HepG2 (cell line): Measurements from ENCODE around the gene EI24. TPM values are rescaled to one million over a fixed set of nuclear protein-coding genes. Genes with fewer than 3 reads are reported as not detected.

Experiments
- ATAC-seq: fragments of 200-7000 bp; cut with Tn5 transposase; 3 replicates; pipeline ENCODE4 v1.9.1; 2020; ENCODE audit warnings: mild to moderate bottlenecking, moderate library complexity
- BruUV-seq: library from RNA; stranded (reverse); fragments of 400-500 nt; replicated peaks from 2 replicates; lab custom pipeline; 2021; lab: Mats Ljungman, UMichigan
- CTCF ChIA-PET: fragments of 300-600 bp; formaldehyde crosslinking; extraction: SDS; loops from one replicate; lab custom pipeline; 2021; ENCODE audit warnings: low total read pairs, inconsistent platforms, low intra/inter-chr PET ratio; lab: Yijun Ruan, JAX
- POLR2A ChIA-PET: fragments of 350-600 bp; sonication (Branson Sonifier 250); formaldehyde crosslinking; loops from one replicate; lab custom pipeline; 2020; ENCODE audit warnings: antibody characterized with exemption, inconsistent platforms; lab: Yijun Ruan, JAX
- DNase-seq: peaks from one replicate; pipeline ENCODE4 v3.0.0-alpha.2; 2015; ENCODE audit warnings: low spot score
- FAIRE-seq: peaks from 3 replicates; lab custom pipeline; 2011; peaks lifted over from hg19 to GRCh38; lab: Jason Lieb, UNC
- H2AFZ ChIP-seq: one replicate; pipeline ENCODE4 v1.6.1; 2011; ENCODE audit warnings: low read length, inconsistent platforms
- H3K27ac ChIP-seq: fragments of 300-600 bp; 3 replicates; pipeline ENCODE4 v1.8.0; 2011; ENCODE audit warnings: mixed run types, mild to moderate bottlenecking, mixed read lengths, low read length, inconsistent platforms; ENCODE audit not compliant: insufficient read depth; ENCODE audit errors: extremely low read length
- H3K27me3 ChIP-seq, 2 experiments: fragments of 200-600 bp in 1 of 2; 2 replicates in 1 of 2; 3 replicates in 1 of 2; pipeline versions ENCODE4 v1.6.0 to v1.8.0; 2011; ENCODE audit warnings: low read length in 2 of 2, mild to moderate bottlenecking in 2 of 2, moderate library complexity in 2 of 2, inconsistent platforms in 1 of 2; ENCODE audit not compliant: insufficient read depth in 2 of 2, control insufficient read depth in 1 of 2
- H3K36me3 ChIP-seq, 2 experiments: fragments of 200-600 bp in 1 of 2; replicated peaks in 1 of 2; 2 replicates in 1 of 2; 3 replicates in 1 of 2; pipeline versions ENCODE4 v1.5.1 to v1.8.0; 2011; ENCODE audit warnings: low read length in 2 of 2, inconsistent platforms in 1 of 2; ENCODE audit not compliant: insufficient read depth in 2 of 2, control insufficient read depth in 1 of 2
- H3K4me1 ChIP-seq: 2 replicates; pipeline ENCODE4 v1.5.1; 2012; ENCODE audit warnings: low read length, inconsistent platforms; ENCODE audit not compliant: insufficient read depth
- H3K4me2 ChIP-seq: 2 replicates; pipeline ENCODE4 v1.6.0; 2011; ENCODE audit warnings: low read depth, low read length, inconsistent platforms
- H3K4me3 ChIP-seq, 3 experiments: fragments of 200-600 bp in 1 of 3; sonication (generic), shearing (Covaris generic) in 1 of 3; replicated peaks in 1 of 3; 2 replicates each; pipeline ENCODE4 v1.5.1; 2011 to 2016; ENCODE audit warnings: low read length in 3 of 3, inconsistent platforms in 2 of 3, low read depth in 2 of 3, mild to moderate bottlenecking in 2 of 3, control low read depth in 1 of 3, mixed read lengths in 1 of 3; ENCODE audit not compliant: insufficient read depth in 1 of 3
- H3K79me2 ChIP-seq: one replicate; pipeline ENCODE4 v1.6.1; 2011; ENCODE audit warnings: low read length, inconsistent platforms; ENCODE audit not compliant: insufficient read depth
- H3K9ac ChIP-seq: 2 replicates; pipeline ENCODE4 v1.6.0; 2011; ENCODE audit warnings: mild to moderate bottlenecking, low read depth, low read length, inconsistent platforms; ENCODE audit not compliant: insufficient read depth
- H3K9me3 ChIP-seq: 2 replicates; pipeline ENCODE4 v1.5.1; 2012; ENCODE audit warnings: mild to moderate bottlenecking, low read length
- H4K20me1 ChIP-seq: 2 replicates; pipeline ENCODE4 v1.6.0; 2011; ENCODE audit warnings: inconsistent platforms, mild to moderate bottlenecking, low read length, moderate library complexity; ENCODE audit not compliant: insufficient read depth
- AKAP8 ChIP-seq: sonication (generic); formaldehyde crosslinking; IDR thresholded peaks from 2 replicates; pipeline ENCODE4 v1.5.1; 2020; ENCODE audit warnings: mild to moderate bottlenecking, missing genetic modification reagents
- ATF1 ChIP-seq: IDR thresholded peaks from 2 replicates; pipeline ENCODE4 v1.6.1; 2016; ENCODE audit warnings: mild to moderate bottlenecking, control low read depth
- CHCHD3 ChIP-seq: sonication (generic); formaldehyde crosslinking; IDR thresholded peaks from 2 replicates; pipeline ENCODE4 v1.8.0; 2022; ENCODE audit warnings: mild to moderate bottlenecking, missing genetic modification reagents, moderate library complexity
- FOXC1 ChIP-seq: sonication (generic); formaldehyde crosslinking; IDR thresholded peaks from 2 replicates; pipeline ENCODE4 v1.8.0; 2022; ENCODE audit warnings: mild to moderate bottlenecking, missing genetic modification reagents, borderline replicate concordance
- KDM3A ChIP-seq: IDR thresholded peaks from 2 replicates; pipeline ENCODE4 v1.6.1; 2018; ENCODE audit warnings: low read depth, missing compliant biosample characterization
- PHB2 ChIP-seq: fragments of 450-650 bp; IDR thresholded peaks from 2 replicates; pipeline ENCODE4 v1.6.1; 2018; ENCODE audit not compliant: partially characterized antibody
- PHF20 ChIP-seq: sonication (generic); formaldehyde crosslinking; IDR thresholded peaks from 2 replicates; pipeline ENCODE4 v1.5.0; 2020; ENCODE audit warnings: mild to moderate bottlenecking, missing genetic modification reagents
- ZBTB46 ChIP-seq: sonication (generic); formaldehyde crosslinking; IDR thresholded peaks from 2 replicates; pipeline ENCODE4 v1.4.0; 2020; ENCODE audit warnings: mild to moderate bottlenecking, missing genetic modification reagents, borderline replicate concordance
- ZNF441 ChIP-seq: sonication (generic); formaldehyde crosslinking; IDR thresholded peaks from 2 replicates; pipeline ENCODE4 v1.7.0; 2021; ENCODE audit warnings: missing genetic modification reagents, borderline replicate concordance
- ZNF446 ChIP-seq: sonication (generic); formaldehyde crosslinking; IDR thresholded peaks from 2 replicates; pipeline ENCODE4 v1.5.0; 2020; ENCODE audit warnings: mild to moderate bottlenecking, missing genetic modification reagents
- ZNF563 ChIP-seq: sonication (generic); formaldehyde crosslinking; IDR thresholded peaks from 2 replicates; pipeline ENCODE4 v1.8.0; 2022; ENCODE audit warnings: mild to moderate bottlenecking, moderate library complexity, missing genetic modification reagents
- WGBS: methylation state at CpG from one replicate; pipeline ENCODE4 v1.1.6; 2017; ENCODE audit warnings: low lambda C conversion rate; 5-methylcytosine and 5-hydroxymethylcytosine counted together
- in situ Hi-C: cut with HindIII; loops from 2 replicates; pipeline ENCODE4 v1.10.0; 2017; ENCODE audit warnings: low pct_unique_long_range_greater_than_20kb; ENCODE audit not compliant: extremely low pct_ligation_motif_present
- intact Hi-C: fragments of 100-400 bp; cut with micrococcal nuclease; formaldehyde crosslinking; loops from one replicate; pipeline ENCODE4 v1.10.0; 2022; ENCODE audit not compliant: unreplicated experiment
- polyA plus RNA-seq, 8 experiments: library from polyadenylated mRNA; depleted of rRNA in 3 of 8; stranded (reverse) in 7 of 8; unstranded in 1 of 8; fragments of >200 nt; fragmentation: Illumina TruSeq in 4 of 8; extraction: Trizol in 4 of 8; gene quantifications; 2 replicates each; pipeline versions ENCODE4 v1.2.1 to v1.2.3, GENCODE V29; 2011 to 2016; ENCODE audit warnings: low read depth in 4 of 8, missing spikeins in 1 of 8, mixed read lengths in 1 of 8; ENCODE audit not compliant: insufficient read depth in 1 of 8
- total RNA-seq, 5 experiments: library from RNA; depleted of rRNA; stranded (reverse); fragments of >200 nt; fragmentation: Illumina TruSeq; extraction: Trizol; gene quantifications; 2 replicates each; pipeline ENCODE4 v1.2.3, GENCODE V29; 2016; ENCODE audit warnings: low read depth in 1 of 5
- TF ChIP-seq, protein P1 (sequence below): sonication (generic); formaldehyde crosslinking; IDR thresholded peaks from 2 replicates; pipeline ENCODE4 v1.4.0; 2020; ENCODE audit warnings: missing genetic modification reagents

The EI24 gene
- total and polyA plus RNA-seq, 2 of the 13 experiments (the other 11 are each of a cell fraction or from before 2014, with no cell fraction given): 84.7 to 126 TPM

- no peaks in the 10 kb centered on the region for H3K36me3 ChIP-seq
- 94% methylated on average over 1 of the region's 1 CpG for WGBS
- H4K20me1 ChIP-seq: no peaks in the 10 kb centered on the region
- TF ChIP-seq KDM3A (CRISPR knock-in tag) (no peak), PHF20 (CRISPR knock-in tag) (no peak), AKAP8 (CRISPR knock-in tag) (no peak), ZBTB46 (CRISPR knock-in tag) (no peak), ZNF563 (CRISPR knock-in tag) (no peak), PHB2 (no peak), ZNF446 (CRISPR knock-in tag) (no peak), FOXC1 (CRISPR knock-in tag) (no peak), ATF1 (CRISPR knock-in tag) (no peak), CHCHD3 (no peak), ZNF441 (CRISPR knock-in tag) (no peak)
- TF ChIP-seq, protein P1, sequence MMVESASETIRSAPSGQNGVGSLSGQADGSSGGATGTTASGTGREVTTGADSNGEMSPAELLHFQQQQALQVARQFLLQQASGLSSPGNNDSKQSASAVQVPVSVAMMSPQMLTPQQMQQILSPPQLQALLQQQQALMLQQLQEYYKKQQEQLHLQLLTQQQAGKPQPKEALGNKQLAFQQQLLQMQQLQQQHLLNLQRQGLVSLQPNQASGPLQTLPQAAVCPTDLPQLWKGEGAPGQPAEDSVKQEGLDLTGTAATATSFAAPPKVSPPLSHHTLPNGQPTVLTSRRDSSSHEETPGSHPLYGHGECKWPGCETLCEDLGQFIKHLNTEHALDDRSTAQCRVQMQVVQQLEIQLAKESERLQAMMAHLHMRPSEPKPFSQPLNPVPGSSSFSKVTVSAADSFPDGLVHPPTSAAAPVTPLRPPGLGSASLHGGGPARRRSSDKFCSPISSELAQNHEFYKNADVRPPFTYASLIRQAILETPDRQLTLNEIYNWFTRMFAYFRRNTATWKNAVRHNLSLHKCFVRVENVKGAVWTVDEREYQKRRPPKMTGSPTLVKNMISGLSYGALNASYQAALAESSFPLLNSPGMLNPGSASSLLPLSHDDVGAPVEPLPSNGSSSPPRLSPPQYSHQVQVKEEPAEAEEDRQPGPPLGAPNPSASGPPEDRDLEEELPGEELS (CRISPR knock-in tag): no peak
- no peaks in the 10 kb centered on the region for H3K79me2 ChIP-seq
- H3K4me1 ChIP-seq: peaks cover 35% of the 10 kb centered on the region
- no peaks in the 10 kb centered on the region for H3K27me3 ChIP-seq
- H3K27ac ChIP-seq: no peak overlapping the region
- H2AFZ ChIP-seq: no peak overlapping the region
- H3K4me3 ChIP-seq: no peak overlapping the region
- in situ Hi-C loops (no loop called here), intact Hi-C loops (no loop called here)
- no peak for DNase-seq
- no peak for FAIRE-seq
- ChIA-PET CTCF (no interaction called here), POLR2A (no interaction called here)
- H3K4me2 ChIP-seq: peak overlapping the region; percentile 43; the same call in 1 of the 2 replicates
- H3K9ac ChIP-seq: no peak overlapping the region
- no peaks in the 10 kb centered on the region for H3K9me3 ChIP-seq
- BruUV-seq: no TSS peak
- ATAC-seq: no peak
Measured at GRCh38 chr11:125561924-125562323, 7.4 kb upstream of the EI24 start.
